Measurements from ENCODE around the gene BSG.

- no peak for TF ChIP-seq CTCF (IDR thresholded peaks at IDR 0.05; ENCODE audit: low read depth, low read length)
- TF ChIP-seq EZH2phosphoT487 (IDR thresholded peaks at IDR 0.05; ENCODE audit: low read depth): no peak
Measured at GRCh38 chr19:620166-620862, 47.9 kb downstream of the BSG start.

Data from OCI-LY3 (cell line).